SK-N-SH (cell line): ENCODE measurements around the gene SPON2. TPM values are rescaled to one million over a fixed set of nuclear protein-coding genes. Genes with fewer than 3 reads are reported as not detected.

Source experiments
- CTCF ChIA-PET: fragments of 300-600, 350-600 bp; formaldehyde crosslinking; extraction: SDS; loops from one replicate; lab custom pipeline; 2021; lab: Yijun Ruan, JAX
- POLR2A ChIA-PET: fragments of 350-600 bp; sonication (Branson Sonifier 250); formaldehyde crosslinking; extraction: SDS; loops from one replicate; lab custom pipeline; 2020; ENCODE audit warnings: antibody characterized with exemption, inconsistent platforms; lab: Yijun Ruan, JAX
- DNase-seq: peaks from one replicate; pipeline ENCODE4 v3.0.0; 2012
- H2AFZ ChIP-seq: fragments of 200-600 bp; sonication (generic); 2 replicates; pipeline ENCODE4 v1.8.1; 2016; ENCODE audit warnings: antibody characterized with exemption, mild to moderate bottlenecking, low read depth
- H3F3A ChIP-seq: fragments of 200-600 bp; sonication (generic); replicated peaks from 2 replicates; pipeline ENCODE3; 2016; ENCODE audit warnings: antibody characterized with exemption, mild to moderate bottlenecking; ENCODE audit not compliant: insufficient read depth
- H3K27ac ChIP-seq, 2 experiments: fragments of 200-500 bp in 1 of 2; fragments of 200-600 bp in 1 of 2; sonication (Bioruptor generic) in 1 of 2; sonication (generic), shearing (Covaris generic) in 1 of 2; 2 replicates each; pipeline versions ENCODE4 v1.5.1 to v1.6.1; 2014 to 2016; ENCODE audit warnings: low read depth in 2 of 2, inconsistent platforms in 1 of 2, low read length in 1 of 2, mild to moderate bottlenecking in 1 of 2, mixed read lengths in 1 of 2
- H3K27me3 ChIP-seq: fragments of 200-600 bp; sonication (generic), shearing (Covaris generic); 2 replicates; pipeline ENCODE4 v1.6.1; 2016; ENCODE audit warnings: mixed run types; ENCODE audit not compliant: insufficient read depth
- H3K36me3 ChIP-seq, 2 experiments: fragments of 200-500 bp in 1 of 2; fragments of 200-600 bp in 1 of 2; sonication (Bioruptor generic) in 1 of 2; sonication (generic) in 1 of 2; replicated peaks in 1 of 2; 2 replicates each; pipeline versions ENCODE3 to v1.5.1; 2014 to 2016; ENCODE audit warnings: low read length in 1 of 2, mild to moderate bottlenecking in 1 of 2; ENCODE audit not compliant: insufficient read depth in 2 of 2, control insufficient read depth in 1 of 2
- H3K4me1 ChIP-seq, 2 experiments: fragments of 200-500 bp in 1 of 2; fragments of 200-600 bp in 1 of 2; sonication (Bioruptor generic) in 1 of 2; sonication (generic), shearing (Covaris generic) in 1 of 2; 2 replicates each; pipeline versions ENCODE4 v1.5.1 to v1.6.1; 2014 to 2016; ENCODE audit warnings: low read depth in 1 of 2, low read length in 1 of 2, mixed run types in 1 of 2; ENCODE audit not compliant: insufficient read depth in 2 of 2, control insufficient read depth in 1 of 2
- H3K4me2 ChIP-seq: fragments of 200-600 bp; sonication (generic), shearing (Covaris generic); 2 replicates; pipeline ENCODE4 v1.6.1; 2017; ENCODE audit warnings: mixed run types
- H3K4me3 ChIP-seq, 2 experiments: fragments of 200-500 bp in 1 of 2; fragments of 200-600 bp in 1 of 2; sonication (Bioruptor generic) in 1 of 2; sonication (generic), shearing (Covaris generic) in 1 of 2; 2 replicates each; pipeline versions ENCODE4 v1.5.1 to v1.8.1; 2014 to 2016; ENCODE audit warnings: low read depth in 2 of 2, inconsistent platforms in 1 of 2, low read length in 1 of 2, mild to moderate bottlenecking in 1 of 2, mixed read lengths in 1 of 2, moderate library complexity in 1 of 2
- H3K79me2 ChIP-seq: fragments of 200-600 bp; sonication (generic); 2 replicates; pipeline ENCODE4 v1.8.1; 2017; ENCODE audit warnings: mild to moderate bottlenecking; ENCODE audit not compliant: insufficient read depth
- H3K9ac ChIP-seq: fragments of 200-600 bp; sonication (generic); 2 replicates; pipeline ENCODE4 v1.6.1; 2017; ENCODE audit warnings: mixed run types
- H3K9me2 ChIP-seq: fragments of 200-600 bp; sonication (generic); 2 replicates; pipeline ENCODE4 v1.6.1; 2017; ENCODE audit warnings: mixed run types
- H3K9me3 ChIP-seq: fragments of 200-600 bp; sonication (generic); 2 replicates; pipeline ENCODE4 v1.6.1; 2017; ENCODE audit warnings: mixed run types, mild to moderate bottlenecking, moderate library complexity
- H4K20me1 ChIP-seq: fragments of 200-600 bp; sonication (generic); 2 replicates; pipeline ENCODE4 v1.6.1; 2017; ENCODE audit warnings: mild to moderate bottlenecking, mixed run types; ENCODE audit not compliant: insufficient read depth
- CHD2 ChIP-seq: fragments of 150-350 bp; IDR thresholded peaks from 2 replicates; pipeline ENCODE4 v1.6.1; 2018; ENCODE audit warnings: low read length; ENCODE audit not compliant: partially characterized antibody
- EP300 ChIP-seq, 2 experiments: IDR thresholded peaks; 2 replicates each; pipeline versions ENCODE4 v1.4.0 to v1.6.1; 2012; ENCODE audit warnings: borderline replicate concordance in 1 of 2, low read depth in 1 of 2, low read length in 1 of 2
- FOSL2 ChIP-seq: IDR thresholded peaks from 2 replicates; pipeline ENCODE4 v1.4.0; 2012; ENCODE audit warnings: low read depth, mild to moderate bottlenecking, moderate library complexity, borderline replicate concordance
- JUND ChIP-seq: IDR thresholded peaks from 2 replicates; pipeline ENCODE4 v1.4.0; 2012
- MAX ChIP-seq: IDR thresholded peaks from 2 replicates; pipeline ENCODE4 v1.4.0; 2012; ENCODE audit warnings: low read depth
- NRF1 ChIP-seq: IDR thresholded peaks from 2 replicates; pipeline ENCODE4 v1.6.1; 2012; ENCODE audit warnings: low read depth, mild to moderate bottlenecking, low read length
- RFX5 ChIP-seq: IDR thresholded peaks from 2 replicates; pipeline ENCODE4 v1.6.1; 2012; ENCODE audit warnings: mild to moderate bottlenecking, improper control_type of control experiment, low read length
- SIN3A ChIP-seq: IDR thresholded peaks from 2 replicates; pipeline ENCODE4 v1.6.1; 2012; ENCODE audit warnings: low read depth, mild to moderate bottlenecking, low read length, moderate library complexity, borderline replicate concordance
- SMC3 ChIP-seq: IDR thresholded peaks from 2 replicates; pipeline ENCODE4 v1.6.1; 2012; ENCODE audit warnings: low read depth, low read length, improper control_type of control experiment
- TCF12 ChIP-seq: IDR thresholded peaks from 2 replicates; pipeline ENCODE4 v1.4.0; 2012
- TEAD4 ChIP-seq: IDR thresholded peaks from 2 replicates; pipeline ENCODE4 v1.4.0; 2012; ENCODE audit warnings: mild to moderate bottlenecking, borderline replicate concordance; ENCODE audit not compliant: insufficient read depth
- ZBTB33 ChIP-seq: IDR thresholded peaks from 2 replicates; pipeline ENCODE4 v1.4.0; 2012; ENCODE audit warnings: low read depth, borderline replicate concordance
- WGBS: methylation state at CpG from one replicate; pipeline ENCODE4 v1.1.6; 2017; ENCODE audit warnings: low lambda C conversion rate; 5-methylcytosine and 5-hydroxymethylcytosine counted together
- polyA plus RNA-seq, 3 experiments: library from polyadenylated mRNA; depleted of rRNA; stranded (reverse); fragments of >200 nt; gene quantifications; 2 replicates each; pipeline ENCODE4 v1.2.3, GENCODE V29; 2012
- TF ChIP-seq, protein P1 (sequence below): fragments of 200-600 bp; sonication (generic); IDR thresholded peaks from 2 replicates; pipeline ENCODE4 v1.6.1; 2017; ENCODE audit warnings: antibody characterized with exemption, mild to moderate bottlenecking, moderate library complexity

SPON2 gene
- polyA plus RNA-seq, 1 of the 3 experiments (the other 2 are of a cell fraction) = 11.4 TPM

- CTCF ChIA-PET = no interaction called here
- Histone ChIP-seq H3K27me3 (no peaks in the 10 kb centered on the region), H3K9me3 (no peaks in the 10 kb centered on the region), H2AFZ (no peak overlapping the region), H3K9ac (no peak overlapping the region), H3K4me3 (no peak overlapping the region), H3K9me2 (no peaks in the 10 kb centered on the region), H3F3A (no peaks in the 10 kb centered on the region), H3K4me1 (no peaks in the 10 kb centered on the region; a peak in 1 of 4 replicates), H3K4me2 (no peak overlapping the region), H3K79me2 (peaks cover 12% of the 10 kb centered on the region; the same call in 1 of the 2 replicates), H3K36me3 (peaks cover 18 to 79% of the 10 kb centered on the region in 2 experiments), H3K27ac (no peak overlapping the region; a peak in 1 of 4 replicates), H4K20me1 (peaks cover 7% of the 10 kb centered on the region; the same call in 1 of the 2 replicates)
- TF ChIP-seq NRF1 = no peak
- no peak for TF ChIP-seq SMC3
- no peak for TF ChIP-seq EP300 (IDR thresholded peaks at IDR 0.05; ENCODE audit: borderline replicate concordance in 1 of 2, low read depth in 1 of 2, low read length in 1 of 2)
- TF ChIP-seq SIN3A = no peak
- no peak for DNase-seq
- POLR2A ChIA-PET = no interaction called here
- 95% methylated on average over 19 of the region's 21 CpGs for WGBS
Measured at GRCh38 chr4:1216869-1217294, 44.5 kb upstream of the SPON2 start.

GRCh38 chr4:1216076-1216614, 43.8 kb upstream of the SPON2 start:
- CTCF ChIA-PET = interaction anchor here (1.5 kb wide), 1 partner anchor 50 kb away, joined by 5 read pairs; no protein-coding TSS in a partner anchor
- Histone ChIP-seq H3K27me3 (no peaks in the 10 kb centered on the region), H3K9me3 (no peaks in the 10 kb centered on the region), H3K4me2 (no peak overlapping the region), H3K79me2 (peaks cover 12% of the 10 kb centered on the region; the same call in 1 of the 2 replicates), H3F3A (no peaks in the 10 kb centered on the region), H3K36me3 (peaks cover 16 to 79% of the 10 kb centered on the region in 2 experiments), H4K20me1 (peaks cover 7% of the 10 kb centered on the region; the same call in 1 of the 2 replicates)
- POLR2A ChIA-PET = no interaction called here
- no peak for DNase-seq
- 98% methylated on average over 20 of the region's 34 CpGs for WGBS
- TF ChIP-seq ZBTB33 = no peak
- TF ChIP-seq MAX = no peak
- no peak for TF ChIP-seq FOSL2
- TF ChIP-seq RFX5 = no peak
- TF ChIP-seq CHD2 = no peak
- TF ChIP-seq, protein P1, sequence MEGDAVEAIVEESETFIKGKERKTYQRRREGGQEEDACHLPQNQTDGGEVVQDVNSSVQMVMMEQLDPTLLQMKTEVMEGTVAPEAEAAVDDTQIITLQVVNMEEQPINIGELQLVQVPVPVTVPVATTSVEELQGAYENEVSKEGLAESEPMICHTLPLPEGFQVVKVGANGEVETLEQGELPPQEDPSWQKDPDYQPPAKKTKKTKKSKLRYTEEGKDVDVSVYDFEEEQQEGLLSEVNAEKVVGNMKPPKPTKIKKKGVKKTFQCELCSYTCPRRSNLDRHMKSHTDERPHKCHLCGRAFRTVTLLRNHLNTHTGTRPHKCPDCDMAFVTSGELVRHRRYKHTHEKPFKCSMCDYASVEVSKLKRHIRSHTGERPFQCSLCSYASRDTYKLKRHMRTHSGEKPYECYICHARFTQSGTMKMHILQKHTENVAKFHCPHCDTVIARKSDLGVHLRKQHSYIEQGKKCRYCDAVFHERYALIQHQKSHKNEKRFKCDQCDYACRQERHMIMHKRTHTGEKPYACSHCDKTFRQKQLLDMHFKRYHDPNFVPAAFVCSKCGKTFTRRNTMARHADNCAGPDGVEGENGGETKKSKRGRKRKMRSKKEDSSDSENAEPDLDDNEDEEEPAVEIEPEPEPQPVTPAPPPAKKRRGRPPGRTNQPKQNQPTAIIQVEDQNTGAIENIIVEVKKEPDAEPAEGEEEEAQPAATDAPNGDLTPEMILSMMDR = no peak
- TF ChIP-seq TEAD4 = no peak
- no peak for TF ChIP-seq JUND
- no peak for TF ChIP-seq TCF12
- TF ChIP-seq, all 33 proteins: peak for 0
- H3K9ac ChIP-seq = no peak overlapping the region
- H2AFZ ChIP-seq = no peak overlapping the region
- H3K4me1 ChIP-seq = peaks cover 0 to under 1% of the 10 kb centered on the region in 2 experiments; a peak in 1 of 4 replicates
- H3K27ac ChIP-seq = no peak overlapping the region
- H3K4me3 ChIP-seq = no peak overlapping the region
- H3K9me2 ChIP-seq = no peaks in the 10 kb centered on the region
